Superior temporal gyrus (tissue), 1 donor: ENCODE data around the gene ELL.

Experiments used
- DNase-seq: peaks from one replicate; pipeline ENCODE4 v3.0.0-alpha.2; 2016; ENCODE audit errors: extremely low spot score

Gene ELL

GRCh38 chr19:18469069-18469846, 52.6 kb downstream of the ELL start:
- DNase-seq = peak; percentile 44

GRCh38 chr19:18468517-18468916, 53.4 kb downstream of the ELL start:
- DNase-seq = no peak

- no peak for DNase-seq
These were observed 53.9 kb downstream of the ELL start for GRCh38 chr19:18467978-18468377.

GRCh38 chr19:18466354-18466753, 55.5 kb downstream of the ELL start:
- no peak for DNase-seq

GRCh38 chr19:18465964-18466339, 55.9 kb downstream of the ELL start:
- DNase-seq = no peak

GRCh38 chr19:18465214-18465963, 56.5 kb downstream of the ELL start:
- DNase-seq = no peak

- DNase-seq = peak; percentile 92
These were observed 57.2 kb downstream of the ELL start for GRCh38 chr19:18464646-18465045.

- no peak for DNase-seq
These were observed 60.4 kb downstream of the ELL start for GRCh38 chr19:18461471-18461870.

GRCh38 chr19:18460900-18461299, 61.0 kb downstream of the ELL start:
- DNase-seq = no peak

GRCh38 chr19:18457483-18458331, 64.2 kb downstream of the ELL start:
- DNase-seq = no peak

GRCh38 chr19:18456974-18457373, 64.9 kb downstream of the ELL start:
- DNase-seq = peak; percentile 47

GRCh38 chr19:18456279-18456678, 65.6 kb downstream of the ELL start:
- DNase-seq = no peak

GRCh38 chr19:18453269-18454024, 68.4 kb downstream of the ELL start:
- peak; percentile 55 for DNase-seq

- DNase-seq = no peak
These were observed 69.5 kb downstream of the ELL start for GRCh38 chr19:18452386-18452785.

- peak; percentile 91 for DNase-seq
These were observed 70.7 kb downstream of the ELL start for GRCh38 chr19:18450931-18451836.

- no peak for DNase-seq
These were observed 71.6 kb downstream of the ELL start for GRCh38 chr19:18450021-18450930.

GRCh38 chr19:18449552-18449951, 72.3 kb downstream of the ELL start:
- no peak for DNase-seq

- no peak for DNase-seq
These were observed 75.0 kb downstream of the ELL start for GRCh38 chr19:18446811-18447359.

- DNase-seq = no peak
These were observed 75.6 kb downstream of the ELL start for GRCh38 chr19:18446145-18446810.
